Fibroblast of mammary gland (primary cell): ENCODE data around the gene ARID1B.

Experiments
- DNase-seq: peaks from one replicate; pipeline ENCODE4 v3.0.0-alpha.2; 2010; ENCODE audit warnings: low read depth
- H3K4me3 ChIP-seq: 2 replicates; pipeline ENCODE4 v1.5.1; 2011; ENCODE audit warnings: low read depth, mild to moderate bottlenecking, low read length, moderate library complexity; ENCODE audit not compliant: control insufficient read depth
- TF ChIP-seq, protein P1 (sequence below): conservative IDR thresholded peaks from 2 replicates; pipeline ENCODE4 v1.5.1; 2011; ENCODE audit warnings: low read depth, low read length, inconsistent platforms; ENCODE audit not compliant: control insufficient read depth, insufficient read depth

Gene ARID1B

DNA sequence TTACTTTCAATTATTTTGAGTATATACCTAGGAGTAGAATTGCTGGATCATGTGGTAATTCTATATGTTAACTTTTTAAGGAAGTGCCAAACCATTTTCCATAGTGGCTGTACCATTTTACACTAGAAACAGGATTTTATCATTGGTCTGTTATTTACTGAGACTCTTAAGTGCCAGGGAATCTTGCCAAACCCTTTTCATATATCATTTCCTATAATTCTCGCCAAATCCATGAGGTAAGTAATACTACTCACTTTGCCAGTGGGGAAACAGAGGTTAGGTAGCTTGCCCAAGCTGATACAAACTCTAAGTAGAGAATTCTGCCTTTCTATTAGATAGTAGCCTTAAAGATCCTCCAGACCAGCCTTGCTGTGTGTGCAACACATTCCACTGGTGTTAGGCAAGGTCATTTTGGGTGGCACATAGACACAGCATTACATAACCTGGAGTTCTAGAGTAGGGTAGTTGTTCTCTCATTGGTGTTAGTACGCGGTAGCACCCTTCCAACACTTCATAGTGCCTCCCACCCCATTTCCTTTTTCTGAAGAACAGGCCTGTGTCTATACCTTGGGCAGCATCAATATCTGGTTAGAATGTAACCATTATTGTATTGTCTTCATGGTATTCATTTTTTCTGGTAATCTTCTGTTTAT is 65.5 kb downstream of the ARID1B start:
- no peak overlapping the region for H3K4me3 ChIP-seq
- peak; percentile 48 for DNase-seq
- TF ChIP-seq, protein P1, sequence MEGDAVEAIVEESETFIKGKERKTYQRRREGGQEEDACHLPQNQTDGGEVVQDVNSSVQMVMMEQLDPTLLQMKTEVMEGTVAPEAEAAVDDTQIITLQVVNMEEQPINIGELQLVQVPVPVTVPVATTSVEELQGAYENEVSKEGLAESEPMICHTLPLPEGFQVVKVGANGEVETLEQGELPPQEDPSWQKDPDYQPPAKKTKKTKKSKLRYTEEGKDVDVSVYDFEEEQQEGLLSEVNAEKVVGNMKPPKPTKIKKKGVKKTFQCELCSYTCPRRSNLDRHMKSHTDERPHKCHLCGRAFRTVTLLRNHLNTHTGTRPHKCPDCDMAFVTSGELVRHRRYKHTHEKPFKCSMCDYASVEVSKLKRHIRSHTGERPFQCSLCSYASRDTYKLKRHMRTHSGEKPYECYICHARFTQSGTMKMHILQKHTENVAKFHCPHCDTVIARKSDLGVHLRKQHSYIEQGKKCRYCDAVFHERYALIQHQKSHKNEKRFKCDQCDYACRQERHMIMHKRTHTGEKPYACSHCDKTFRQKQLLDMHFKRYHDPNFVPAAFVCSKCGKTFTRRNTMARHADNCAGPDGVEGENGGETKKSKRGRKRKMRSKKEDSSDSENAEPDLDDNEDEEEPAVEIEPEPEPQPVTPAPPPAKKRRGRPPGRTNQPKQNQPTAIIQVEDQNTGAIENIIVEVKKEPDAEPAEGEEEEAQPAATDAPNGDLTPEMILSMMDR = no peak

DNA sequence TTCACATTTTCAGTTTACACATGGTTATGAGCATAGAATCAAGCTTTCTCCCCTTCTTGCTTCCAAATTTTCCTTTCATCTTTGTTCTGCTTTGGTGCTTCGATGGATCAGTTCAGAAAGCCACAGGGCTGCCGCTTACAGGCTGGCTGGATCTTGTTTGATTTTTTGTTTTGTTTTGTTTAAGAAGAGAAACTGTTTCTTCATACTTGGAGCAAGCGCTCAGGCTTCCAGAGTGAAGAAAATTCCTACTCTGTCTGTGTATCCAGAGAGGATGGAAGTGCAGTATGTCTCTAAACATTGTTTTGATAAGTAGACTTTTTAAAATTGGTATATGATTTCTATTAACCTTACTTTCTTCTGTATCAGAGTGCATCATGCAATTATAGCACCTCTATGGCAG is 66.9 kb downstream of the ARID1B start:
- TF ChIP-seq, protein P1 = no peak
- DNase-seq = no peak
- no peak overlapping the region for H3K4me3 ChIP-seq

DNA sequence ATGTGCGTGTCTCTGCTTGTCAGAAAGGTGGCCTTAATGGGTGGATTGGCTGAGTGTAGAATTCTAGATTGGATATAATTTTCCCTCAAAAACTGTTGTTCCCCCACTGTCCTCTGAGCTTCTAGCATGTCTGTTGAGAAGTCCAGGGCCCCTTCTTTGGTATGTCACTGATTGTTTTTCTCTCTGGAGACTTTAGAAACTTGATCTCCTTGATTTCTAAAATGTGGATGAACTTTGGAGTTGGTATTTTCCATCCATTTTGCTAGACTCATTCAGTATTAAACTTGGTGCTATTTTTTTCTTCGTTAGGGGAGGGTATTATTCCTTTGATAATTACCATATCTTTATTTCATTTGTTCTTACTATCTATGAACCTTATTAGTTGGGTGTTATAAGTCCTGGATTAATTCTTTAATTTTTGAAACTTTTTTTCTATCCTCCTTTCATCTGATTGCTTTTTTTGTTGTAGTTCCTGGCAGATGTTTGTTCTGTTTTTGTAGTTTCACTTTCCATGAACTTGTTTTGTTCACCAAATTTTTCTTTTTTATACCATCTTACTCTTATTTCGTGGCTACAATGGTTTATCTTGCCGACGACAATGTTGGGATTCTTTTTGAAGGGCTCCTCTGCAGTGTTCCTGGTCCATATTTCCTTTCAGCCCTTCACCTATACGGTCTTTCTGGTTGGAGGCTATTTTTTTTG is 68.4 kb downstream of the ARID1B start:
- DNase-seq = no peak
- TF ChIP-seq, protein P1 = no peak
- H3K4me3 ChIP-seq = no peak overlapping the region

DNA sequence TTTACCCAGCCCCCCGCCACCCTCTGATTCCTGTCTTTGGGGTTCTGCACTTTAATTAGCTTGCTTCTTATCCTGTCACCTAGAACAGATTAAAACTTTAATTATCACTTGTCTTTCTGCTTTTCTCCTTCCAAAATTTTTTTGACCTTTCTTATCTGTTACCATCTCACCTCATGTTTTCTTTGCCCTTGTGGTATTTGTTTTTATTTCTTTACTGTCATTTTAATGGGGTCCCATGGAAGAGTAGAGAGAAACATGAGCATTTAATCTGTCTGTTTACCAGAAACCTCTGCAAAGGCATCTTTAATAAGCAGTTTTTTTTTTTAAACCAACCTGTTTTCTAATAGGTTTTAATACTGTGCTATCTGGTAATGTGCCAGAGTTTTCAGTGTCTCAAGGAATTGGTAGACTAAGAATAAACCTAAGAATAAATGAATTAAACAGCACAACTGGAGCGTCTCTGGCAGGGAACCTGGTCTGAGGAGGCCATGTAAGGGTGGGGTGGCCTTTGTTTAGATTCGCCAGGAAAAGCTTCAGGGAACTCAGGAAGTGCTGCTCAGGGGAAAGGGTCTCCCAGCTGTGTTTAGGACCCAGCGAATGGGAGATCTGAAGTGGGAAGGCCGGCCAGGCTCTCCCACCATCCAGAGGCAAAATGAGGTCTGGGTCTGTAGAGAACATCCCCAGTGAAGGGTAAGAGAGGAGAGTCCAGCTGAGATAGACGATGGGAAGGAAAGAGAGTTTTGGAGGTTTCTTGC is 69.8 kb downstream of the ARID1B start:
- TF ChIP-seq, protein P1 = no peak
- H3K4me3 ChIP-seq = no peak overlapping the region
- no peak for DNase-seq

DNA sequence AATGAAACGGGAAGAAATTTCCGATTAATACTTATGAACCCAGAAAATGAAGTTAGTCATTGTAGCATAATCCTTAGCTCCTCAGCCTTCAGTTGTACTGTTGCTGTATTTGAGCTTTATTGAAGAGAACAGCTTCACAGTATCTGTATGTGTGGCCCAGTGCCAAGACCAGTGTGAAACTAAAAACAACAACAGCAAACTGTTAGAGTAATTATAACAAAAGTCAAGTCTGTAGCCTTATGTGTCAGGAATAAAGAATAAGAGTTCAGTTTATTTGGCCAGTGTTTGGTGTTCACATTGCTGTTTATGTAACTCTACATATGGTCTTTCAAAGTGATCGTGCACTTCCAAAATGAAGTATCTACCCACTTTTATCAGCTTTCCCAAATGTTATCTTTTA is 70.9 kb downstream of the ARID1B start:
- TF ChIP-seq, protein P1 = no peak
- H3K4me3 ChIP-seq = no peak overlapping the region
- no peak for DNase-seq

DNA sequence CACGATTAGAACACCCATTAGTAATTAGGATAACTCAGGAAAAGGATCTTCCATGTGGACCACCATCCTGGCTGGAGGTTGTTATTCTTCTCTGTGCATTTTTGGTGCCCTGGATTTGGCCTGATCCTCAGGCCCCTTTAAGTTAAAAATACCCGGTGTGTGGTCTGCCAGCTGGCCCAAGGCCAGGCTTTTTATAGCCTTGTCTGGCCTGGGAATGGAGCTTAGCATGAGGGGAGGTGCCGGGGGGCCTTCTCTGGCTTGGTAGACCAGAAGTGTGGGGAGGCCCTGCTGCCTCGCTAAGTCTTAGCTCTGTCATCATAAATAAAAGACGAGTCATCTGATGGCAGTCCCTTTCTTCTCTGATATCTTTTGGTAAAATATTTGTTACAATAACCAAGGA is 71.4 kb downstream of the ARID1B start:
- no peak overlapping the region for H3K4me3 ChIP-seq
- TF ChIP-seq, protein P1 = no peak
- peak; percentile 19 for DNase-seq
